ENCODE results near the gene EIF3F. TPM values are rescaled to one million over a fixed set of nuclear protein-coding genes. Genes with fewer than 3 reads are reported as not detected.

The EIF3F gene
- total and polyA plus RNA-seq, 2 of the 13 experiments (the other 11 are each of a cell fraction or from before 2014, with no cell fraction given) = 109 to 191 TPM

DNA sequence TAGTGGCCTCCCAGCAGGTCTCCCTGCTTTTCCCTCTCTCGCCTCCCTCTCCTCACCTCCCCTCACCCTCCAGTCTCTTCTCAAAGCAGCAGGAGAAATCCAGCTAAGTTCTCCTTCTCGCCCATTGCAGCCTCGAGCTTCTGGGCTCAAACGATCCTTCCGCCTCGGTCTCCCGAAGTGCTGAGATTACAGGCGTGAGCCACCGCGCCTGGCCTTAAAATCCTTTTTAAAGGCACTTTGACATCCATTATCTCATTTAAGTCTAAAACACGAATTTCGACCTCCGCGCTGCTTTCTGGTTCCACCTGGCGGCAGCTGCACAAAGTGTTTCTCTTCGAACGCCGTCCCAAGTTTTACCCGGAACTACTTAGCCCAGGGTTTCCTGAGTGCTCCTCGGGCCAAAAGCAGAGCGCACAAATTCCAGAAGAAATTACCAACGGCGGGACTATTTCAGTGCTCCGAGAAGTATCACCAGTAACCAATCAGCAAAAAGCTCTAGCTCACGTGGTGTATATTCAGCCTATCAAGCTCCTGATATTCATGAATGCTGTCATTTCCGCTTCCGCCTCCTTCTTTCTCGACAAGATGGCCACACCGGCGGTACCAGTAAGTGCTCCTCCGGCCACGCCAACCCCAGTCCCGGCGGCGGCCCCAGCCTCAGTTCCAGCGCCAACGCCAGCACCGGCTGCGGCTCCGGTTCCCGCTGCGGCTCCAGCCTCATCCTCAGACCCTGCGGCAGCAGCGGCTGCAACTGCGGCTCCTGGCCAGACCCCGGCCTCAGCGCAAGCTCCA is at the start of gene EIF3F (continued):
- TF ChIP-seq, protein P1, sequence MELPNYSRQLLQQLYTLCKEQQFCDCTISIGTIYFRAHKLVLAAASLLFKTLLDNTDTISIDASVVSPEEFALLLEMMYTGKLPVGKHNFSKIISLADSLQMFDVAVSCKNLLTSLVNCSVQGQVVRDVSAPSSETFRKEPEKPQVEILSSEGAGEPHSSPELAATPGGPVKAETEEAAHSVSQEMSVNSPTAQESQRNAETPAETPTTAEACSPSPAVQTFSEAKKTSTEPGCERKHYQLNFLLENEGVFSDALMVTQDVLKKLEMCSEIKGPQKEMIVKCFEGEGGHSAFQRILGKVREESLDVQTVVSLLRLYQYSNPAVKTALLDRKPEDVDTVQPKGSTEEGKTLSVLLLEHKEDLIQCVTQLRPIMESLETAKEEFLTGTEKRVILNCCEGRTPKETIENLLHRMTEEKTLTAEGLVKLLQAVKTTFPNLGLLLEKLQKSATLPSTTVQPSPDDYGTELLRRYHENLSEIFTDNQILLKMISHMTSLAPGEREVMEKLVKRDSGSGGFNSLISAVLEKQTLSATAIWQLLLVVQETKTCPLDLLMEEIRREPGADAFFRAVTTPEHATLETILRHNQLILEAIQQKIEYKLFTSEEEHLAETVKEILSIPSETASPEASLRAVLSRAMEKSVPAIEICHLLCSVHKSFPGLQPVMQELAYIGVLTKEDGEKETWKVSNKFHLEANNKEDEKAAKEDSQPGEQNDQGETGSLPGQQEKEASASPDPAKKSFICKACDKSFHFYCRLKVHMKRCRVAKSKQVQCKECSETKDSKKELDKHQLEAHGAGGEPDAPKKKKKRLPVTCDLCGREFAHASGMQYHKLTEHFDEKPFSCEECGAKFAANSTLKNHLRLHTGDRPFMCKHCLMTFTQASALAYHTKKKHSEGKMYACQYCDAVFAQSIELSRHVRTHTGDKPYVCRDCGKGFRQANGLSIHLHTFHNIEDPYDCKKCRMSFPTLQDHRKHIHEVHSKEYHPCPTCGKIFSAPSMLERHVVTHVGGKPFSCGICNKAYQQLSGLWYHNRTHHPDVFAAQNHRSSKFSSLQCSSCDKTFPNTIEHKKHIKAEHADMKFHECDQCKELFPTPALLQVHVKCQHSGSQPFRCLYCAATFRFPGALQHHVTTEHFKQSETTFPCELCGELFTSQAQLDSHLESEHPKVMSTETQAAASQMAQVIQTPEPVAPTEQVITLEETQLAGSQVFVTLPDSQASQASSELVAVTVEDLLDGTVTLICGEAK (IDR thresholded peaks at IDR 0.05) = peak; percentile 84
- TF ChIP-seq, protein P1 (CRISPR knock-in tag; IDR thresholded peaks at IDR 0.05) = no peak; the same call in 1 of the 2 replicates
- TF ChIP-seq GABPB1 (CRISPR knock-in tag; IDR thresholded peaks at IDR 0.05) = peak; percentile 95
- TF ChIP-seq ETV6 (CRISPR knock-in tag; conservative IDR thresholded peaks at IDR 0.05) = no peak
- TF ChIP-seq GTF3A (CRISPR knock-in tag; conservative IDR thresholded peaks at IDR 0.05) = 0 out of 2 replicates have a peak, but pooled peaks have one; percentile 66
- no peak for TF ChIP-seq CBX1 (IDR thresholded peaks at IDR 0.05; ENCODE audit: low read depth)
- TF ChIP-seq ZNF510 (CRISPR knock-in tag; IDR thresholded peaks at IDR 0.05; ENCODE audit: low read depth) = 0 out of 2 replicates have a peak, but pooled peaks have one; percentile 71
- TF ChIP-seq TBP (CRISPR knock-in tag; IDR thresholded peaks at IDR 0.05) = no peak

Data from HepG2 (cell line).